ENCODE measurements around the gene JSRP1. TPM values are rescaled to one million over a fixed set of nuclear protein-coding genes. Genes with fewer than 3 reads are reported as not detected.
A peak's percentile ranks its signal among the peaks of the same experiment; 100 is the strongest.

Gene JSRP1
- total RNA-seq, 1 donor = 0.72 TPM

DNA sequence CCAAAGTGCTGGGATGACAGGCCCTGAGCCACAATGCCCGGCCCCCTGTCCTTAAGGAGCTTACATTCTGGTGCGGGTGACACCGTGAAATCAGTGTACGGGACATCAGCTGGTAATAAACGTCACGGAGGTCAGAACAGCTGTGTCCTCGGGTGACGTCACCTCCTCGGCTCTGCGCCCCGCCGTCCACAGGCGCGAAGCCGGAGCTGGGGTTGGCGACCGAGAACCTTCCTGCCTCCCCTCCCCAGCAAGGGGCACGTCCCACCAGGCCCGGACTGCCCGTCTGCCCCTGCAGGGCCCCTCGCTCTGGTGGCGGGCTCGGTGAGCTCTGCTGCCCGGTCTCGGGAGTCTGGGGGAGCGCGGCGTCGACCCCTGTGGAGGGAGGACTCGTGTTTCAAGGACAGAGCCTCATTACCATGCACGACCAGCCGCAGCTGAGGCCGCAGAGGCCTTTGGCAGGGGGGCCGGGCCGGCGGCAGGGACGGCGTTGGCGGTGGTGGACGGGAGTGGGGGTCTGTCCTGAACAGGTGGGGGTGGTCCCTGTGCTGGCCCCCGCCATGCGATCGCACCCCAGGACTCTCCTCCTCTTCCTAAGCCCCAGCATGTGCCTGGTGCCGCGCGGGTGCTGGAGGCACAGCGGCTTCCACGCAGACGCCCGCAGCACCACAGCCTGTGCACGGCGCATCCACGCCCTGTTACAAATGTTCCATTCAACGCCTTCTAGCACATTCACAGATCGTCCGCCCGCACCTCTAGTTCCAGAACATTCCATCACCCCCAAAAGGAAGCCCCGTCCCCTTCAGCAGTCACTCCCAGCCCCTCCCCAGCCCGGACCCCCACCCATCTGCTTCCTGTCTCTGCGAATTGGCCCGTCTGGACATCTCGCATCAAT, 46.3 kb upstream of the JSRP1 start:
- Histone ChIP-seq H4K20me1 (ENCODE audit: insufficient read depth, low read length) (peaks cover 14% of the 10 kb centered on the region), H3K9me3 (ENCODE audit: low read depth, low read length) (no peaks in the 10 kb centered on the region), H3K79me2 (ENCODE audit: insufficient read depth, low read length) (no peaks in the 10 kb centered on the region), H3K4me3 (ENCODE audit: insufficient read depth, low read length) (no peak overlapping the region), H3K27ac (ENCODE audit: low read depth, low read length) (no peak overlapping the region), H2AFZ (ENCODE audit: low read length) (no peak overlapping the region), H3K4me1 (ENCODE audit: insufficient read depth, low read length) (no peaks in the 10 kb centered on the region), H3K36me3 (ENCODE audit: insufficient read depth, low read length) (no peaks in the 10 kb centered on the region), H3K27me3 (ENCODE audit: insufficient read depth, low read length) (peaks cover 34% of the 10 kb centered on the region), H3K4me2 (ENCODE audit: insufficient read depth, low read length) (peak overlapping the region; percentile 33)
- DNase-seq (ENCODE audit: insufficient read length, low spot score, missing footprints) = peak; percentile 95
- TF ChIP-seq, protein P1, sequence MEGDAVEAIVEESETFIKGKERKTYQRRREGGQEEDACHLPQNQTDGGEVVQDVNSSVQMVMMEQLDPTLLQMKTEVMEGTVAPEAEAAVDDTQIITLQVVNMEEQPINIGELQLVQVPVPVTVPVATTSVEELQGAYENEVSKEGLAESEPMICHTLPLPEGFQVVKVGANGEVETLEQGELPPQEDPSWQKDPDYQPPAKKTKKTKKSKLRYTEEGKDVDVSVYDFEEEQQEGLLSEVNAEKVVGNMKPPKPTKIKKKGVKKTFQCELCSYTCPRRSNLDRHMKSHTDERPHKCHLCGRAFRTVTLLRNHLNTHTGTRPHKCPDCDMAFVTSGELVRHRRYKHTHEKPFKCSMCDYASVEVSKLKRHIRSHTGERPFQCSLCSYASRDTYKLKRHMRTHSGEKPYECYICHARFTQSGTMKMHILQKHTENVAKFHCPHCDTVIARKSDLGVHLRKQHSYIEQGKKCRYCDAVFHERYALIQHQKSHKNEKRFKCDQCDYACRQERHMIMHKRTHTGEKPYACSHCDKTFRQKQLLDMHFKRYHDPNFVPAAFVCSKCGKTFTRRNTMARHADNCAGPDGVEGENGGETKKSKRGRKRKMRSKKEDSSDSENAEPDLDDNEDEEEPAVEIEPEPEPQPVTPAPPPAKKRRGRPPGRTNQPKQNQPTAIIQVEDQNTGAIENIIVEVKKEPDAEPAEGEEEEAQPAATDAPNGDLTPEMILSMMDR (IDR thresholded peaks at IDR 0.05; ENCODE audit: extremely low read depth, low read depth, low read length) = no peak

- peak; percentile 45 for DNase-seq (ENCODE audit: insufficient read length, low spot score, missing footprints)
- no peaks in the 10 kb centered on the region for H3K9me3 ChIP-seq (ENCODE audit: low read depth, low read length)
- peaks cover 11% of the 10 kb centered on the region for H4K20me1 ChIP-seq (ENCODE audit: insufficient read depth, low read length)
- H3K4me1 ChIP-seq (ENCODE audit: insufficient read depth, low read length) = no peaks in the 10 kb centered on the region
- H3K36me3 ChIP-seq (ENCODE audit: insufficient read depth, low read length) = no peaks in the 10 kb centered on the region
- no peak overlapping the region for H3K4me3 ChIP-seq (ENCODE audit: insufficient read depth, low read length)
- no peak overlapping the region for H2AFZ ChIP-seq (ENCODE audit: low read length)
- peaks cover 18% of the 10 kb centered on the region for H3K27me3 ChIP-seq (ENCODE audit: insufficient read depth, low read length)
- TF ChIP-seq, protein P1 (IDR thresholded peaks at IDR 0.05; ENCODE audit: extremely low read depth, low read depth, low read length) = no peak
- no peaks in the 10 kb centered on the region for H3K79me2 ChIP-seq (ENCODE audit: insufficient read depth, low read length)
- H3K27ac ChIP-seq (ENCODE audit: low read depth, low read length) = no peak overlapping the region
- no peak overlapping the region for H3K4me2 ChIP-seq (ENCODE audit: insufficient read depth, low read length)
These were observed 44.3 kb upstream of the JSRP1 start for GRCh38 chr19:2300533-2300932.

- Histone ChIP-seq H3K36me3 (ENCODE audit: insufficient read depth, low read length) (no peaks in the 10 kb centered on the region), H3K9me3 (ENCODE audit: low read depth, low read length) (no peaks in the 10 kb centered on the region), H3K27me3 (ENCODE audit: insufficient read depth, low read length) (peaks cover 7% of the 10 kb centered on the region), H3K4me3 (ENCODE audit: insufficient read depth, low read length) (no peak overlapping the region), H3K4me2 (ENCODE audit: insufficient read depth, low read length) (no peak overlapping the region), H3K4me1 (ENCODE audit: insufficient read depth, low read length) (peaks cover 13% of the 10 kb centered on the region), H3K27ac (ENCODE audit: low read depth, low read length) (no peak overlapping the region), H4K20me1 (ENCODE audit: insufficient read depth, low read length) (peaks cover 21% of the 10 kb centered on the region), H2AFZ (ENCODE audit: low read length) (no peak overlapping the region), H3K79me2 (ENCODE audit: insufficient read depth, low read length) (no peaks in the 10 kb centered on the region)
- TF ChIP-seq, protein P1 (IDR thresholded peaks at IDR 0.05; ENCODE audit: extremely low read depth, low read depth, low read length) = no peak
- no peak for DNase-seq (ENCODE audit: insufficient read length, low spot score, missing footprints)
These were observed 39.9 kb upstream of the JSRP1 start for GRCh38 chr19:2296141-2296540.

DNA sequence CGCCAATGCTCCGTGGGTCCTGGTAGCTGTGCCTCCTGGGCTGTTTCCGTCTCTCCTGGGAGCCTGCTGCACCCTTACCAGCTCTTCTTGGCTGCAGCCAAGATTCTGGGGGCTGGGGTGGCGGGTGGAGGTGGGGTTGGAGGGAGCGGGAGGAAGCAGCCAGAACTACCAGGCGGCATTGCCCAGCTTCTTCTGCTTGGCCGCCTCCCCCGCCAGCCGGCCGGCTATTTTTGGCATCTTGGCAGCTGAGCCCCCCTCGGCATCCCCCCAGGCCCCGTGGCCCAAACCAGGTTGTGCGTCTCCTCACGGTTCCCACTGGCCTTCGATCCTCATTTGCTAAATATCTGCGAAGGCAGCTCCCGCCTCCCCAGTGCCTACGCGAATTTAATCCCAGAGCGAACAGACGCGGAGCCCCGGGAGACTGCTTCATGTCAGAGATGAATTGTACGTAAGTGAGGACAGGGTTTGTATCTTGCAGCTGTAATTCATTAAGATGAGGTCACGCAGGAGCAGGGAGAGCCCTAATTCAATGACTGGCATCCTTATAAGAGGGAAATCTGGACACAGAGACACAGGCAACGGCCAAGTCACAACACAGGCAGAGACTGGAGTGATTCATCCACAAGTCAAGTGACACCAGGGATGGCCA, 38.6 kb upstream of the JSRP1 start:
- DNase-seq (ENCODE audit: insufficient read length, low spot score, missing footprints) = peak; percentile 98
- H3K27me3 ChIP-seq (ENCODE audit: insufficient read depth, low read length) = peaks cover 21% of the 10 kb centered on the region
- H3K36me3 ChIP-seq (ENCODE audit: insufficient read depth, low read length) = no peaks in the 10 kb centered on the region
- H3K9me3 ChIP-seq (ENCODE audit: low read depth, low read length) = no peaks in the 10 kb centered on the region
- peak overlapping the region; percentile 42 for H3K4me3 ChIP-seq (ENCODE audit: insufficient read depth, low read length)
- H2AFZ ChIP-seq (ENCODE audit: low read length) = no peak overlapping the region
- H3K27ac ChIP-seq (ENCODE audit: low read depth, low read length) = no peak overlapping the region
- TF ChIP-seq, protein P1 (IDR thresholded peaks at IDR 0.05; ENCODE audit: extremely low read depth, low read depth, low read length) = no peak
- no peaks in the 10 kb centered on the region for H3K79me2 ChIP-seq (ENCODE audit: insufficient read depth, low read length)
- peaks cover 34% of the 10 kb centered on the region for H4K20me1 ChIP-seq (ENCODE audit: insufficient read depth, low read length)
- H3K4me2 ChIP-seq (ENCODE audit: insufficient read depth, low read length) = peak overlapping the region; percentile 57
- H3K4me1 ChIP-seq (ENCODE audit: insufficient read depth, low read length) = peaks cover 13% of the 10 kb centered on the region
